ENCODE measurements around the gene PFDN6.

GRCh38 chr6:33335916-33336315 is 46.5 kb downstream of the PFDN6 start:
- TF ChIP-seq CTCF (IDR thresholded peaks at IDR 0.05; ENCODE audit: low read depth, low read length) (no peak), POLR2A (IDR thresholded peaks at IDR 0.05; ENCODE audit: extremely low read depth, insufficient read length) (no peak), MAX (IDR thresholded peaks at IDR 0.05; ENCODE audit: low read depth, low read length) (no peak), MYC (IDR thresholded peaks at IDR 0.05; ENCODE audit: low read depth, low read length) (no peak)

Data from NB4 (cell line).